Measurements from ENCODE around the gene FKTN.

- TF ChIP-seq CTCF (IDR thresholded peaks at IDR 0.05) (no peak), EZH2 (IDR thresholded peaks at IDR 0.05; ENCODE audit: borderline replicate concordance, insufficient read depth, low read depth, low read length, poor library complexity, severe bottlenecking) (no peak)
These were observed 46.5 kb upstream of the FKTN start for GRCh38 chr9:105511446-105511845.
